ENCODE results near the gene SETD6. TPM values are rescaled to one million over a fixed set of nuclear protein-coding genes. Genes with fewer than 3 reads are reported as not detected.
"Not testable (repeated sequence)": the region's sequence is repeated elsewhere in the genome, so short reads cannot be mapped to it uniquely, and the experiment has no call there.

Gene SETD6
- total RNA-seq, 1 donor from 2014 or later, result 24.3 TPM

DNA sequence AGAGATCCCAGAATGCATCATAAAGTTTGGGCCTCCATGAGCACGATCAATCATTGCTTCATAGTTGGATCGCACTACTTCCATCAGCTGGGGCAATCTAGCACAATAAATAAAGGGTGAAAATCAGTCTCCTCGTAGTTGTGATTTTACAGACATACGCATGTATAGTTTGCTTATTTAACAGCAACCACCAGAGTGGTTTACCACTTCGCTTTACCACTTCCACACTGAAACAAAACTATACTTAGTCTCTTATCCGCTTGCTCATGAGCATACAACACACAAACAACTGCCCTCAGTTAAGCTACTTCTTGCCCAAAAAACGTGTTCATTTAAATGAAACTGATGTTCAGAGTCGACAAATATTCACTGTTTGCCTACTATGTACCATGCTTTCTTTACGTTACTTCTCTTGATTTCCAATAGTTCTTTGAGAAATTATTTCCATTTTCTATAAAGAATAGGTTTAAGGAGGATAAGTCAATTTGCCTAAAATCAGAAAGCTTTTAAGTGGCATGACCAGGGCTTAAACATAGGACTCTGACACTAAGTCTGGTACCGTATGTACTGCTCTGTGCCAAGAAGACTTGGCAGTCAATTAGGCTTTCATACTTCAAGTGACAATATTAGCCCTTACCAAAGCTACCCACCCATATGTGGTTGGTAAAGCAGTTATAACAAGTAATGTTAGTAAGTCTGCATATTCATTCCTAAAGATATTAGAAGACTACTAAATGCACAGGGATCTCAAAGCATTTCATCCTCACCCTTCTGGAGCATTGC lies 22.0 kb downstream of the SETD6 start:
- no peak for DNase-seq (ENCODE audit: low spot score)

DNA sequence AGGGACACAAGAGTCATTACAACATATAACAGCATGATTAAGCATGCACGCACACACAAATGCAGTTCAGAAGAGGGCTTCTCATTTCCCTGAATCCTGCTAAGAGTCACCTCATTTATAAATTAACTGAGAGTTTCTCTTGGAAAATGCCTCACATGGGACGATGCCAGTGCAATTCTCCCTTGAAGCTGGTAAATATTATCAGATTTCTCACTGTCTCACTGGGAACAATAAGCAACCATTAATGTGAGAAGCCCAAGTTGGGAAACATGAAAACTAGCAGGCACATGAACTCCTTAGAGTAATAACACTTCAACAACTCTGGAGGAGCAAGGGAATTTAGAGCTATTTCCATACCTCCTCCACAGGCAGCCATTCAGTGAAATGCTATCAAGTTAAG lies 26.4 kb downstream of the SETD6 start:
- no peak for DNase-seq (ENCODE audit: low spot score)

DNA sequence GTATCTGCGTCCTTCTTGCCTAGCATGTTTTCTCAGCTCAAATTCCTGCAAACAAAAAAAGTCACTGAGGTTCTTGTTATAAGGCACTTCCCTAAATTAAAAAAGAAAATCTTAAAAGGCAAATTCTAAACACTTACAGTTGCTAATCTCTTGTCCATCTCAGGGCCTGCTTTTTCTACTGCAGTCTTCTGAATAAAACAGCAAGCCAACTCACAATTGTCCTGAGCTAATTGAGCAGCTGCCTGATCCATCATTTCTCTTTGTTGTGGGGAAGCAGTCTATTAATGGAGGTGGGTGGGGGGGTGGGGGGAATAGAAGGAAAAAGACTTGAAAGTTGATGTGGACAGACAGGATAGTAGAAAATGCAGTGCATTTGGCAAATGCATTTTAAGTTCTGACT lies 27.0 kb downstream of the SETD6 start:
- DNase-seq (ENCODE audit: low spot score), result no peak

DNA sequence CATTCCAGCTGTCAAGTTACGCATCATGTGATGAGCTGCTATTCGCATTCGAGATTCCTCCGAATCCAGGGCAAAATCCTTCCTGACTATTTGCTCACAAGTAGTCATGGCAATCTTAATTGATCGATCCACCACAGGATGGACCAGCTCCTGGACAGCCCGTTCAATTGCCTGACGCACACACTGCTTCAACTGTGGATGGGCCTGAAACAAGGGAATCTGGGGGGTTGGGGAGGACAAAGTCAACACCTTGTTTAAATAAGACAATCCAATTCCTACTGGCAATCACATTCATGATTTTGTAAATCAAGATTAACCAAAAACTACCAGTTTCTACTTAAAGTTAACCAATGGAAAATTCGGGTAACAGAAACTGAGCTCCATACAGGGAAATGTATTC lies 28.4 kb downstream of the SETD6 start:
- DNase-seq (ENCODE audit: low spot score), result no peak

DNA sequence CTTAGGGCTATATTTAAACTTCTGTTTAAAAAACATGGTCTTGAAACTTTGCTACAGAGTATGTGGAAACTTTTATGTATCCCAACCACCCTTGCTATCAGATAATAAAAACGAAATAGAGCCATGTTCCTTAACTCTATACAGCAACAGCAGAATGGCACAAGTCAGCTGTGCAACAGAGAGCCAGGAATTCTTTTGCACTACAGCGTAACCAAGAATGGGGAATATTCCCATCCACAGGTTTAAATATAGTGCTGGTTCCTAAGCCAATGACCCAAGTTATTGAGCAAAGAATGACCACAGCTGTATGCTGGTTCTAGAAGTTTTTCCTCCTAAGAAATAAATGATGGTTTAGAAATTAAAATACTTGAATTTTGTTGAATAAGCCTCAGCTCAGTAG lies 33.1 kb downstream of the SETD6 start:
- no peak for DNase-seq (ENCODE audit: low spot score)

DNA sequence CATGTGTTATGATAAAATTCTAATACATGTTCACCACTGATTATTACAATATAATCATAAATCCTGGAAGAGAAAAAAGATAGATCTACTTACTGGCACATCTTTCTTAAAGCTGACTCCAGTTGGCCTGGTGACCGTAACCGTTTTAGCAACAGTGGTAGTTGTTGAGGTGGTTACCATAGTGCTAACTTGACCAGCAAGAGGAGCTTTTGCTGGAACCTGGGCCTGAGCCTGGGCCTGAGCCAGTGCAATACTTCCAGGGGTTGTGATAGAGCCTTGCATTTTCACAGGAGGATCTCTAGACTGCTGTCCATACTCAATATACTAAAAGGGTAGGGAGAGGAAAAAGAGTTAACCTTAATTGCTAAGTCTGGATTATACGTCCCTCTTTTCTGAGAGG lies 36.2 kb downstream of the SETD6 start:
- DNase-seq (ENCODE audit: low spot score), result no peak

DNA sequence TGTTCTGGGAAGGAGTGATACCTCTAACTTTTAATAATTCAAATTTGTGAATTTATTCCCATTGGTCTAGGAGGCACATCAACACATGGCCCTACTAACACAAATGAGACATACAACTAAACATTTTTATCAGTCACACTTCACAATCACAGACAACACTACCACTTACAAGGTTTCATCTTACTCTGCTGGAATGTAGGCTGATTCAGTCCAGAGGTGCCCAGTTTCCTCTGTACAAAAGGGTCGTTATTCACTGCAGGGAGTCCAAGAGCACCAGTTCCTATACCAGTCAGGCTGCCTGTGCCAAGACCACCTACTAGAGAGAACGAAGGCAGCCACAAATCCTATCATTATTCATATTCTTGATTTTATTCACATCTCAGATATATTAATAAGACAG lies 41.4 kb downstream of the SETD6 start:
- DNase-seq (ENCODE audit: low spot score), result no peak

DNA sequence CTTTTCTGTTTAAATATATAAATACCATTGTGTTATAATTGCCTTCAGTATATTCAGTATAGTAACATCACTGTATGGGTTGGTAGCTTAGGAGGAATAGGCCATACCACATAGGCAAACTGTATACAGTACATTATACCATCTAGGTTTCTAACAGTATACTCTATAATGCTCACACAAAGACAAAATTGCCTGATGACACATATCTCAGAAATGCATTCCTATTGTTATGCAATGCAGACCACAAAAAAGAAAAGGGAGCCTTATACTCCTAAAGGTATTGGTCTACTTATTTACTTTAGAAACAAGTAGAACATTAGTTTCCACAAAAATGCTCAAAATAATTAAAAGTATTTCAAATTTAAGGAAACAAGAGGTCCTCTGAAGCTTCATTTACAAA lies 47.9 kb downstream of the SETD6 start:
- DNase-seq (ENCODE audit: low spot score), result no peak

DNA sequence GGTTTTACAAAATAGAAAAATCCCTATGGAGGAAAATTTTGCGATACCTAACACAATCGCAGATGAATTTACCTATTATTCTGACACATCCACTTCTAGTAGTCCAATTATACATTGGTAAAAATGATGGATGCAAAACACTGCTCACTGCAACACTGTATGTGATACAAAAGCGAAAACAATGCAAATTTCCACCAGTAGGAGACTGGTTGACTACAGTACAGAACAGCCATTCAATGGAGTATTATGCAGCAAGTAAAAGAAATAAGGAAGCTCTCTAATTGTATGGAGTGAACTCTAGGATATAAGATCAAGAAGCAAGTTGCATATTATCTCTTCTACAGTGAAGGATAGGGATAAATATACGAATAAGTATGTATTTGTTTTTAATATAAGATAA lies 48.5 kb downstream of the SETD6 start:
- DNase-seq (ENCODE audit: low spot score), result no peak

DNA sequence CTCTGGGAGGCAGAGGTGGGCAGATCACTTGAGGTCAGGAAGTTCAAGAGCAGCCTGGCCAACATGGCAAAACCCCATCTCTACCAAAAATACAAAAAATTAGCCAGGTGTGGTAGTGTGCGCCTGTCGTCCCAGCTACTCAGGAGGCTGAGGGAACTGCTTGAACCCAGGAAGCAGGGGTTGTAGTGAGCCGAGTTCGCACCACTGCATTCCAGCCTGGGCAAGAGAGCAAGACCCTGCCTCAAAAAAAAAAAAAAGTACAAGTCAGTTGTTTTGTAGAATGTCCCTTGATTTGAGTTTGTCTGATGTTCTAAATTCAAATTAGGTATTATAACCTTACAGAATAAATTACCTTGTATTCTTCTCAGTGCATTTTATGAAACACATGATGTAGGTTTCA lies 50.4 kb downstream of the SETD6 start:
- not testable (repeated sequence) for DNase-seq (ENCODE audit: low spot score)

Other genes starting within 250 kb of the SETD6 start
- not detected for gene PRSS54, start 220.5 kb upstream of the SETD6 start, total RNA-seq
- 2.7 TPM for gene GINS3, start 123.0 kb upstream of the SETD6 start, total RNA-seq
- 5.6 TPM for gene NDRG4, start 15.4 kb upstream of the SETD6 start, total RNA-seq
- gene CNOT1, start 114.3 kb downstream of the SETD6 start, total RNA-seq, result 128 TPM
- gene SLC38A7, start 169.3 kb downstream of the SETD6 start, total RNA-seq, result 19.7 TPM
- 69.7 TPM for gene GOT2, start 218.8 kb downstream of the SETD6 start, total RNA-seq

Data from mucosa of gallbladder (tissue), 1 donor.